ENCODE data around the gene IL12B.

Gene IL12B

GRCh38 chr5:159345861-159346260 is 15.6 kb upstream of the IL12B start:
- in situ Hi-C loops (cut with HindIII; ENCODE audit: low sequenced_read_pairs) = no loop called here
- TF ChIP-seq CTCF (IDR thresholded peaks at IDR 0.05; ENCODE audit: low read depth, low read length) = no peak
- no peak overlapping the region for H3K4me3 ChIP-seq (ENCODE audit: low read depth, low read length)

GRCh38 chr5:159345336-159345735 is 15.0 kb upstream of the IL12B start:
- TF ChIP-seq CTCF (IDR thresholded peaks at IDR 0.05; ENCODE audit: low read depth, low read length) = no peak
- DNase-seq (ENCODE audit: low read depth, low spot score) = no peak
- in situ Hi-C loops (cut with HindIII; ENCODE audit: low sequenced_read_pairs) = no loop called here
- no peak overlapping the region for H3K4me3 ChIP-seq (ENCODE audit: low read depth, low read length)

More at GRCh38 chr5:159345861-159346260, 15.6 kb upstream of the IL12B start:
- no peak for DNase-seq (ENCODE audit: low read depth, low spot score)

GRCh38 chr5:159343295-159344094 is 13.2 kb upstream of the IL12B start:
- in situ Hi-C loops (cut with HindIII; ENCODE audit: low sequenced_read_pairs) = no loop called here
- DNase-seq (ENCODE audit: low read depth, low spot score) = no peak
- no peak for TF ChIP-seq CTCF (IDR thresholded peaks at IDR 0.05; ENCODE audit: low read depth, low read length)
- no peak overlapping the region for H3K4me3 ChIP-seq (ENCODE audit: low read depth, low read length)

DNA sequence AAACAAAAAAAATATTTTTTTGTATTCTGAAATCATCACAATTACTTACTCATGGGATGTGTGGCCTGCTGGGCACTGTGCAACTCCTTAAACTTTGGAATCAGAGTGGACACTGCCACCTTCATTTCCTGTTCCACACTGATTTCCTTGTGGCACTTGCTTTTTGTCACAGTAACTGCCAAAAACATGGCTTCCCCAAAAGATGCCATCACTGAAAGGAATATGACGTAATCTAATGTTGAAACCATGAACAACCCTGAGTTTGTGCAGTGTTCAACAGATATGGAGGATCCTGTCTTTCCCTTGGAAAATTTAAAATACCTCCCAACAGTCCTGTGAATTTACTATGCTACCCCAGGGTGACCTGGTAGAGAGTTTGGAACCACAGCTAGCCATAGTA is 12.6 kb upstream of the IL12B start:
- H3K4me3 ChIP-seq (ENCODE audit: low read depth, low read length) = no peak overlapping the region
- in situ Hi-C loops (cut with HindIII; ENCODE audit: low sequenced_read_pairs) = no loop called here
- TF ChIP-seq CTCF (IDR thresholded peaks at IDR 0.05; ENCODE audit: low read depth, low read length) = no peak
- DNase-seq (ENCODE audit: low read depth, low spot score) = no peak

GRCh38 chr5:159341906-159342310 is 11.6 kb upstream of the IL12B start:
- TF ChIP-seq CTCF (IDR thresholded peaks at IDR 0.05; ENCODE audit: low read depth, low read length) = no peak
- no peak overlapping the region for H3K4me3 ChIP-seq (ENCODE audit: low read depth, low read length)
- in situ Hi-C loops (cut with HindIII; ENCODE audit: low sequenced_read_pairs) = no loop called here
- DNase-seq (ENCODE audit: low read depth, low spot score) = peak; percentile 70

DNA sequence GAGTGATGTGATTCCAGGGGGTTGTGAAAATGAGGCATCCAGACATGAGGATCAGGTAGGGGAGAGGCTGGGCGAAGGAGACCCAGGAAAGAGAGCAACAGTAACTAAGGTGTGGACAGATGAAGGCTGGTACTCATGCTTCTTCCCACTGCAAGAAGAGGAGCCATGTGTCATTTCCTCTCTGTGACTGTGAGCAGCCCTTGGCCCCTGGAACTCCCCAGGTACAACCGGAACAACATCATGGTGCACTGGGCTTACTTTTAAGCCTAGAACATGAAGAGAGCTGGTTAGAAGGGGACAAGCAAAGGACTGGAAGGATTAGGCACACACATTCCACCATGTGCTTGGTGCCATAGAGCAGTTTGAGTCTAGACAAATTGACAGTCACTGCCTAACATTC is 10.9 kb upstream of the IL12B start:
- no peak for DNase-seq (ENCODE audit: low read depth, low spot score)
- in situ Hi-C loops (cut with HindIII; ENCODE audit: low sequenced_read_pairs) = no loop called here
- H3K4me3 ChIP-seq (ENCODE audit: low read depth, low read length) = no peak overlapping the region
- no peak for TF ChIP-seq CTCF (IDR thresholded peaks at IDR 0.05; ENCODE audit: low read depth, low read length)

All from astrocyte of the spinal cord (primary cell).